H9 (cell line): Measurements from ENCODE around the gene TAOK1. TPM values are rescaled to one million over a fixed set of nuclear protein-coding genes. Genes with fewer than 3 reads are reported as not detected.

Experiments used
- DNase-seq: peaks from one replicate; pipeline ENCODE4 v3.0.0-alpha.2; 2017
- H2AFZ ChIP-seq: one replicate; pipeline ENCODE4 v1.6.1; 2013; ENCODE audit warnings: mild to moderate bottlenecking, low read length, control low read depth, moderate library complexity
- H2AK5ac ChIP-seq: 2 replicates; pipeline ENCODE4 v1.6.1; 2013; ENCODE audit warnings: low read length, control low read depth, mixed read lengths; ENCODE audit not compliant: insufficient read length
- H2BK120ac ChIP-seq: one replicate; pipeline ENCODE4 v1.6.1; 2013; ENCODE audit warnings: low read depth, mild to moderate bottlenecking, low read length, control low read depth, inconsistent platforms; ENCODE audit not compliant: poor library complexity, severe bottlenecking
- H2BK12ac ChIP-seq: 2 replicates; pipeline ENCODE4 v1.6.1; 2013; ENCODE audit warnings: low read length, control low read depth, mixed read lengths, low read depth; ENCODE audit not compliant: insufficient read length
- H2BK15ac ChIP-seq: 2 replicates; pipeline ENCODE4 v1.6.1; 2013; ENCODE audit warnings: low read depth, low read length, control low read depth
- H2BK20ac ChIP-seq: one replicate; pipeline ENCODE4 v1.6.1; 2013; ENCODE audit warnings: low read depth, mild to moderate bottlenecking, low read length, control low read depth, inconsistent platforms; ENCODE audit not compliant: poor library complexity, severe bottlenecking
- H2BK5ac ChIP-seq: 2 replicates; pipeline ENCODE4 v1.6.1; 2013; ENCODE audit warnings: low read length, control low read depth, mixed read lengths; ENCODE audit not compliant: insufficient read length
- H3K14ac ChIP-seq: 2 replicates; pipeline ENCODE4 v1.6.1; 2013; ENCODE audit warnings: low read length, control low read depth; ENCODE audit not compliant: insufficient read depth
- H3K18ac ChIP-seq: 2 replicates; pipeline ENCODE4 v1.6.1; 2013; ENCODE audit warnings: low read depth, mild to moderate bottlenecking, mixed read lengths, low read length, control low read depth; ENCODE audit not compliant: insufficient read length
- H3K23ac ChIP-seq: 2 replicates; pipeline ENCODE4 v1.6.1; 2013; ENCODE audit warnings: low read length, control low read depth, mixed read lengths, low read depth; ENCODE audit not compliant: insufficient read length
- H3K23me2 ChIP-seq: 2 replicates; pipeline ENCODE4 v1.6.1; 2013; ENCODE audit warnings: low read depth, mild to moderate bottlenecking, mixed read lengths, low read length, control low read depth; ENCODE audit not compliant: insufficient read length, poor library complexity, severe bottlenecking
- H3K27ac ChIP-seq: 2 replicates; pipeline ENCODE4 v1.5.1; 2013; ENCODE audit warnings: low read length, control low read depth, mixed read lengths, low read depth; ENCODE audit not compliant: insufficient read length
- H3K27me3 ChIP-seq: 2 replicates; pipeline ENCODE4 v1.6.1; 2013; ENCODE audit warnings: low read length, control low read depth, inconsistent platforms; ENCODE audit not compliant: insufficient read depth
- H3K4ac ChIP-seq: 2 replicates; pipeline ENCODE4 v1.6.1; 2013; ENCODE audit warnings: low read depth, mild to moderate bottlenecking, control low read depth, inconsistent platforms, low read length, moderate library complexity
- H3K4me1 ChIP-seq: 2 replicates; pipeline ENCODE4 v1.6.1; 2013; ENCODE audit warnings: low read length, control low read depth, inconsistent platforms; ENCODE audit not compliant: insufficient read depth
- H3K4me2 ChIP-seq: 2 replicates; pipeline ENCODE4 v1.6.1; 2013; ENCODE audit warnings: low read length, control low read depth, mixed read lengths; ENCODE audit not compliant: insufficient read length, insufficient read depth
- H3K56ac ChIP-seq: 2 replicates; pipeline ENCODE4 v1.6.1; 2013; ENCODE audit warnings: low read depth, mild to moderate bottlenecking, mixed read lengths, low read length, control low read depth; ENCODE audit not compliant: insufficient read length
- H3K79me1 ChIP-seq: 2 replicates; pipeline ENCODE4 v1.6.1; 2013; ENCODE audit warnings: low read depth, mild to moderate bottlenecking, moderate library complexity, low read length, control low read depth, inconsistent platforms; ENCODE audit not compliant: insufficient read depth, poor library complexity, severe bottlenecking
- H3K79me2 ChIP-seq: 2 replicates; pipeline ENCODE4 v1.6.1; 2013; ENCODE audit warnings: low read length, control low read depth, inconsistent platforms; ENCODE audit not compliant: insufficient read depth
- H3K9ac ChIP-seq: 2 replicates; pipeline ENCODE4 v1.6.1; 2013; ENCODE audit warnings: low read length, control low read depth, mixed read lengths; ENCODE audit not compliant: insufficient read length; ENCODE audit errors: extremely low read depth
- H3K9me3 ChIP-seq: one replicate; pipeline ENCODE4 v1.6.1; 2013; ENCODE audit warnings: low read depth, low read length, inconsistent platforms; ENCODE audit not compliant: control insufficient read depth
- H3T11ph ChIP-seq: one replicate; pipeline ENCODE4 v1.6.1; 2013; ENCODE audit warnings: mild to moderate bottlenecking, low read length, control low read depth, inconsistent platforms
- H4K20me1 ChIP-seq: one replicate; pipeline ENCODE4 v1.6.1; 2013; ENCODE audit not compliant: control insufficient read depth, insufficient read length, insufficient read depth
- H4K5ac ChIP-seq: 2 replicates; pipeline ENCODE4 v1.6.1; 2013; ENCODE audit warnings: low read depth, mild to moderate bottlenecking, mixed read lengths, low read length, control low read depth; ENCODE audit not compliant: insufficient read length
- H4K8ac ChIP-seq: replicated peaks from 2 replicates; pipeline ENCODE4 v1.6.1; 2013; ENCODE audit warnings: low read length, control low read depth, mixed read lengths, low read depth; ENCODE audit not compliant: insufficient read length
- H4K91ac ChIP-seq: 2 replicates; pipeline ENCODE4 v1.6.1; 2013; ENCODE audit warnings: low read depth, mild to moderate bottlenecking, moderate library complexity, mixed read lengths, low read length, control low read depth; ENCODE audit not compliant: insufficient read length
- H3K27ac Mint-ChIP-seq, 3 experiments: 2 replicates in 2 of 3; 3 replicates in 1 of 3; pipeline ENCODE4 v1.8.0; 2020 to 2021; ENCODE audit warnings: mixed read lengths in 3 of 3, mild to moderate bottlenecking in 1 of 3, moderate library complexity in 1 of 3
- H3K27me3 Mint-ChIP-seq: 2 replicates; pipeline ENCODE4 v1.8.0; 2021; ENCODE audit warnings: low read depth, mild to moderate bottlenecking, moderate library complexity, mixed read lengths
- H3K36me3 Mint-ChIP-seq, 3 experiments: 2 replicates in 2 of 3; 3 replicates in 1 of 3; pipeline ENCODE4 v1.8.0; 2020 to 2021; ENCODE audit warnings: low read depth in 3 of 3, mixed read lengths in 3 of 3; ENCODE audit not compliant: insufficient read depth in 1 of 3
- H3K4me1 Mint-ChIP-seq, 2 experiments: 2 replicates each; pipeline ENCODE4 v1.8.0; 2020; ENCODE audit warnings: mixed read lengths in 2 of 2
- H3K4me3 Mint-ChIP-seq, 2 experiments: 2 replicates in 1 of 2; 3 replicates in 1 of 2; pipeline ENCODE4 v1.8.0; 2020 to 2021; ENCODE audit warnings: mild to moderate bottlenecking in 2 of 2, mixed read lengths in 2 of 2, moderate library complexity in 1 of 2
- H3K9me3 Mint-ChIP-seq, 2 experiments: 2 replicates in 1 of 2; 3 replicates in 1 of 2; pipeline ENCODE4 v1.8.0; 2020; ENCODE audit warnings: mild to moderate bottlenecking in 2 of 2, mixed read lengths in 2 of 2, moderate library complexity in 1 of 2
- WGBS: extraction: QIAGEN DNeasy Blood & Tissue Kit; methylation state at CpG from one replicate; pipeline ENCODE4 v1.1.7; 2013; ENCODE audit warnings: missing lambda C conversion rate, low lambda C conversion rate, mixed read lengths; ENCODE audit not compliant: insufficient read length; ENCODE audit errors: extremely low coverage; 5-methylcytosine and 5-hydroxymethylcytosine counted together
- total RNA-seq: library from RNA; stranded (reverse); gene quantifications from 2 replicates; pipeline ENCODE4 v1.2.1, GENCODE V29; 2021
- TF ChIP-seq, protein P1 (sequence below): fragments of 200-600 bp; sonication (generic); conservative IDR thresholded peaks from 3 replicates; pipeline ENCODE4 v1.8.0; 2021; ENCODE audit warnings: antibody characterized with exemption, mild to moderate bottlenecking

TAOK1 gene
- total RNA-seq, 1 experiment from 2014 or later: 93.0 TPM

DNA sequence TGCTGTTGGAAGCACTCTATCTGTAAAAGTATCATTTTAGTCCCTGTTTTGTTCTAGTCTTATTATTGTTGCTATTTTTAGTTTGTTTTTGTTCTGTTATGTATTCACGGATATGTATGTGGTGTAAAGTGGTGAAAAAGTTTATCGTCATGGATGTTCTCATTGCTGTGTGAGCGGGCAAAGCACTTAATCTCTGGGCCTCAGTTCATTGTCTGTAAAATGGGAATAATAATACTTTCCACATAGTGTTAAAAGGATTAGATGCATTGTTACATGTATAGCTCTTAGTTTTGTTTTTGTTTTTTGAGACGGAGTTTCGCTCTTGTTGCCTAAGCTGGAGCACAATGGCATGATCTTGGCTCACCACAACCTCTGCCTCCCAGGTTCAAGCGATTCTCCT is 19.8 kb downstream of the TAOK1 start:
- Histone ChIP-seq H4K20me1 (no peaks in the 10 kb centered on the region), H2BK20ac (no peak overlapping the region), H3K79me2 (peaks cover 34% of the 10 kb centered on the region; the same call in 1 of the 2 replicates), H3K23ac (no peak overlapping the region), H3K18ac (no peak overlapping the region), H3K4ac (no peak overlapping the region), H4K5ac (no peak overlapping the region), H2BK120ac (no peak overlapping the region), H3K27ac (no peak overlapping the region), H4K91ac (no peak overlapping the region), H3K56ac (no peak overlapping the region), H3K27me3 (no peaks in the 10 kb centered on the region), H3K9ac (no peak overlapping the region), H3K9me3 (no peaks in the 10 kb centered on the region), H2BK15ac (no peak overlapping the region), H3K4me1 (no peaks in the 10 kb centered on the region), H2BK12ac (no peak overlapping the region), H2BK5ac (no peak overlapping the region), H2AK5ac (no peak overlapping the region), H3K23me2 (no peaks in the 10 kb centered on the region), H3T11ph (no peak overlapping the region), H4K8ac (no peak overlapping the region), H3K14ac (no peak overlapping the region), H3K4me2 (no peak overlapping the region), H2AFZ (no peak overlapping the region), H3K79me1 (peaks cover 8% of the 10 kb centered on the region)
- H3K36me3 Mint-ChIP-seq: peaks cover 0 to 4% (median 3%) of the 10 kb centered on the region in 3 experiments; a peak in 4 of 7 replicates
- DNase-seq: no peak
- H3K27me3 Mint-ChIP-seq: no peaks in the 10 kb centered on the region
- no peak overlapping the region for H3K4me3 Mint-ChIP-seq
- TF ChIP-seq, protein P1, sequence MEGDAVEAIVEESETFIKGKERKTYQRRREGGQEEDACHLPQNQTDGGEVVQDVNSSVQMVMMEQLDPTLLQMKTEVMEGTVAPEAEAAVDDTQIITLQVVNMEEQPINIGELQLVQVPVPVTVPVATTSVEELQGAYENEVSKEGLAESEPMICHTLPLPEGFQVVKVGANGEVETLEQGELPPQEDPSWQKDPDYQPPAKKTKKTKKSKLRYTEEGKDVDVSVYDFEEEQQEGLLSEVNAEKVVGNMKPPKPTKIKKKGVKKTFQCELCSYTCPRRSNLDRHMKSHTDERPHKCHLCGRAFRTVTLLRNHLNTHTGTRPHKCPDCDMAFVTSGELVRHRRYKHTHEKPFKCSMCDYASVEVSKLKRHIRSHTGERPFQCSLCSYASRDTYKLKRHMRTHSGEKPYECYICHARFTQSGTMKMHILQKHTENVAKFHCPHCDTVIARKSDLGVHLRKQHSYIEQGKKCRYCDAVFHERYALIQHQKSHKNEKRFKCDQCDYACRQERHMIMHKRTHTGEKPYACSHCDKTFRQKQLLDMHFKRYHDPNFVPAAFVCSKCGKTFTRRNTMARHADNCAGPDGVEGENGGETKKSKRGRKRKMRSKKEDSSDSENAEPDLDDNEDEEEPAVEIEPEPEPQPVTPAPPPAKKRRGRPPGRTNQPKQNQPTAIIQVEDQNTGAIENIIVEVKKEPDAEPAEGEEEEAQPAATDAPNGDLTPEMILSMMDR: no peak
- WGBS: 100% methylated on average over 2 of the region's 6 CpGs
- no peak overlapping the region for H3K27ac Mint-ChIP-seq
- H3K9me3 Mint-ChIP-seq: no peaks in the 10 kb centered on the region
- H3K4me1 Mint-ChIP-seq: peaks cover 0 to 12% of the 10 kb centered on the region in 2 experiments; a peak in 3 of 4 replicates
